ENCODE results near the gene CHN2. TPM values are rescaled to one million over a fixed set of nuclear protein-coding genes. Genes with fewer than 3 reads are reported as not detected.

The CHN2 gene
- total RNA-seq, 1 donor, result 9.9 TPM

GRCh38 chr7:29363636-29364425 is 169.3 kb downstream of the CHN2 start:
- no peak overlapping the region for H3K4me3 ChIP-seq (ENCODE audit: low read length)
- H3K4me1 ChIP-seq (ENCODE audit: insufficient read depth, low read length), result no peaks in the 10 kb centered on the region
- H3K27me3 ChIP-seq (ENCODE audit: insufficient read depth, low read length), result no peaks in the 10 kb centered on the region
- no peaks in the 10 kb centered on the region for H3K9me3 ChIP-seq (ENCODE audit: low read depth, low read length)

GRCh38 chr7:29364661-29365060 is 170.1 kb downstream of the CHN2 start:
- Histone ChIP-seq H3K4me1 (ENCODE audit: insufficient read depth, low read length) (no peaks in the 10 kb centered on the region), H3K27me3 (ENCODE audit: insufficient read depth, low read length) (no peaks in the 10 kb centered on the region), H3K4me3 (ENCODE audit: low read length) (no peak overlapping the region), H3K9me3 (ENCODE audit: low read depth, low read length) (no peaks in the 10 kb centered on the region)

GRCh38 chr7:29365423-29365822 is 170.8 kb downstream of the CHN2 start:
- Histone ChIP-seq H3K4me1 (ENCODE audit: insufficient read depth, low read length) (no peaks in the 10 kb centered on the region), H3K4me3 (ENCODE audit: low read length) (no peak overlapping the region), H3K9me3 (ENCODE audit: low read depth, low read length) (no peaks in the 10 kb centered on the region), H3K27me3 (ENCODE audit: insufficient read depth, low read length) (no peaks in the 10 kb centered on the region)

GRCh38 chr7:29367784-29368183 is 173.2 kb downstream of the CHN2 start:
- no peaks in the 10 kb centered on the region for H3K27me3 ChIP-seq (ENCODE audit: insufficient read depth, low read length)
- no peak overlapping the region for H3K4me3 ChIP-seq (ENCODE audit: low read length)
- H3K9me3 ChIP-seq (ENCODE audit: low read depth, low read length), result no peaks in the 10 kb centered on the region
- H3K4me1 ChIP-seq (ENCODE audit: insufficient read depth, low read length), result no peaks in the 10 kb centered on the region

- no peaks in the 10 kb centered on the region for H3K27me3 ChIP-seq (ENCODE audit: insufficient read depth, low read length)
- no peaks in the 10 kb centered on the region for H3K9me3 ChIP-seq (ENCODE audit: low read depth, low read length)
- H3K4me1 ChIP-seq (ENCODE audit: insufficient read depth, low read length), result no peaks in the 10 kb centered on the region
- no peak overlapping the region for H3K4me3 ChIP-seq (ENCODE audit: low read length)
Measured at GRCh38 chr7:29369909-29370488, 175.4 kb downstream of the CHN2 start.

- no peaks in the 10 kb centered on the region for H3K27me3 ChIP-seq (ENCODE audit: insufficient read depth, low read length)
- no peaks in the 10 kb centered on the region for H3K4me1 ChIP-seq (ENCODE audit: insufficient read depth, low read length)
- H3K4me3 ChIP-seq (ENCODE audit: low read length), result no peak overlapping the region
- no peaks in the 10 kb centered on the region for H3K9me3 ChIP-seq (ENCODE audit: low read depth, low read length)
Measured at GRCh38 chr7:29370531-29371314, 176.1 kb downstream of the CHN2 start.

- Histone ChIP-seq H3K4me3 (ENCODE audit: low read length) (no peak overlapping the region), H3K9me3 (ENCODE audit: low read depth, low read length) (no peaks in the 10 kb centered on the region), H3K4me1 (ENCODE audit: insufficient read depth, low read length) (no peaks in the 10 kb centered on the region), H3K27me3 (ENCODE audit: insufficient read depth, low read length) (no peaks in the 10 kb centered on the region)
Measured at GRCh38 chr7:29371472-29371871, 176.9 kb downstream of the CHN2 start.

GRCh38 chr7:29372351-29373090 is 177.9 kb downstream of the CHN2 start:
- H3K4me1 ChIP-seq (ENCODE audit: insufficient read depth, low read length), result no peaks in the 10 kb centered on the region
- H3K4me3 ChIP-seq (ENCODE audit: low read length), result no peak overlapping the region
- no peaks in the 10 kb centered on the region for H3K9me3 ChIP-seq (ENCODE audit: low read depth, low read length)
- no peaks in the 10 kb centered on the region for H3K27me3 ChIP-seq (ENCODE audit: insufficient read depth, low read length)

GRCh38 chr7:29375641-29376562 is 181.3 kb downstream of the CHN2 start:
- no peak overlapping the region for H3K4me3 ChIP-seq (ENCODE audit: low read length)
- H3K27me3 ChIP-seq (ENCODE audit: insufficient read depth, low read length), result no peaks in the 10 kb centered on the region
- no peaks in the 10 kb centered on the region for H3K4me1 ChIP-seq (ENCODE audit: insufficient read depth, low read length)
- H3K9me3 ChIP-seq (ENCODE audit: low read depth, low read length), result no peaks in the 10 kb centered on the region

GRCh38 chr7:29377718-29378117 is 183.1 kb downstream of the CHN2 start:
- H3K9me3 ChIP-seq (ENCODE audit: low read depth, low read length), result no peaks in the 10 kb centered on the region
- no peaks in the 10 kb centered on the region for H3K27me3 ChIP-seq (ENCODE audit: insufficient read depth, low read length)
- no peak overlapping the region for H3K4me3 ChIP-seq (ENCODE audit: low read length)
- peaks cover 3% of the 10 kb centered on the region for H3K4me1 ChIP-seq (ENCODE audit: insufficient read depth, low read length)

- Histone ChIP-seq H3K4me3 (ENCODE audit: low read length) (no peak overlapping the region), H3K27me3 (ENCODE audit: insufficient read depth, low read length) (no peaks in the 10 kb centered on the region), H3K9me3 (ENCODE audit: low read depth, low read length) (no peaks in the 10 kb centered on the region), H3K4me1 (ENCODE audit: insufficient read depth, low read length) (peaks cover 3% of the 10 kb centered on the region)
Measured at GRCh38 chr7:29379551-29379950, 185.0 kb downstream of the CHN2 start.

GRCh38 chr7:29381206-29382094 is 186.9 kb downstream of the CHN2 start:
- Histone ChIP-seq H3K4me1 (ENCODE audit: insufficient read depth, low read length) (peaks cover 3% of the 10 kb centered on the region), H3K9me3 (ENCODE audit: low read depth, low read length) (no peaks in the 10 kb centered on the region), H3K27me3 (ENCODE audit: insufficient read depth, low read length) (no peaks in the 10 kb centered on the region), H3K4me3 (ENCODE audit: low read length) (no peak overlapping the region)

GRCh38 chr7:29384277-29384676 is 189.7 kb downstream of the CHN2 start:
- no peaks in the 10 kb centered on the region for H3K27me3 ChIP-seq (ENCODE audit: insufficient read depth, low read length)
- no peak overlapping the region for H3K4me3 ChIP-seq (ENCODE audit: low read length)
- no peaks in the 10 kb centered on the region for H3K9me3 ChIP-seq (ENCODE audit: low read depth, low read length)
- peaks cover 3% of the 10 kb centered on the region for H3K4me1 ChIP-seq (ENCODE audit: insufficient read depth, low read length)
